ENCODE results near the gene TFF1.

Gene TFF1

DNA sequence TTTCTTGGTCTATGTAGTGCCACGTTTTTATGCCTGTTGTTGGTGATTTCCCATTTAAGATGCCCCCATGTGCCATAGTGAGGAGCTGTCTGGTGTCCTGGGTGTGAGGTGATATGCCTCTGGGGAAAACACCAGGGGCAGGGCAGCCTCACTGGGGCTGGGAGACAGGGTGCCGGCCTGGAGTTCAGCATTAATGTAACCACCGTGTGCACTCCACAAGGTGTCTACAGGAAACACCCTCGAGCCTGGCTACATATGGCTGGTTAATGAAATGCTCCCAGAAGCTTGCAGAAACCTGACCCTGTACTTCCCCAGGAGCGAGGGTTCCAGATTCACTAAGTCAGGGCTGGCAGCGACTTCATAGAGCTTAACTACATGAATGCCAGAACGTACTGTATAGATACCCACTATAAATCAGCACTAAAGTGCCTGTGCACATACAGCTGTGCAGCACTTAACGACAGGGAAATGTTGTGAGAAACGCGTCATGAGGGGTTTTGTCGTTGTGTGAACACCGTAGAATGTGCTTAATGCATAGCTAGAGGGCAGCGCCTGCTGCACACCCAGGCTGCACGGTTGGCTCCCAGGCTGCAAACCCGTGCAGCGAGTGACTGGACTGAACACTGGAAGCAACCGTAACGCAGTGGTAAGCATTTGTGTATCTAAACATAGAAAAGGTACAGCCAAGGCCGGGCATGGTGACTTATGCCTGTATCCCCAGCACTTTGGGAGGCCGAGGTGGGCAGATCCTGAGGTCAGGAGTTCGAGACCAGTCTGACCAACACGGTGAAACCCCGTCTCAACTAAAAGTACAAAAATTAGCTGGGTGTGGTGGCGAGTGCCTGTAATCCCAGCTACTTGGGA, 25.9 kb downstream of the TFF1 start:
- no peak for DNase-seq

- no peak for DNase-seq
These were observed 27.3 kb downstream of the TFF1 start for GRCh38 chr21:42338729-42339715.

- DNase-seq = peak; percentile 87 to 88
These were observed 28.3 kb downstream of the TFF1 start for GRCh38 chr21:42337830-42338728.

DNA sequence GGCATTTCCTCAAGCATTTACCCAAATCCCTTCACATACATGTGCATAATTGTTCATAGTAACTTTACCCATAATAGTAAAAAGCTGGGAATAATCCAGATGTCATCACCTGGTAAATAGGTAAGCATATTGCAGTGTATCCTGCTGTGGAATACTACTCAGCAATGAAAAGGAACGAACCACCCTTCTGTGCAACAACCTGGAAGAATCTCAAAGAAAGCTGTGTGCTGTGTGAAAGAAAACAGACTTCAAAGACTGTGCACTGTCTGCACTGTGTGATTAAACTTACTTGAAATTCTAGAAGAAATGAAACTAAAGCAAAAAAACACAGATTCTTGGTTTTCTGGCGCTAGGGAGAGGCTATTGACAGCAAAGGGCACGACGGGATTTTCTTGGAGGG, 29.1 kb downstream of the TFF1 start:
- no peak for DNase-seq

GRCh38 chr21:42336054-42336453, 30.3 kb downstream of the TFF1 start:
- DNase-seq = no peak

- DNase-seq = no peak
These were observed 33.6 kb downstream of the TFF1 start for GRCh38 chr21:42332557-42333317.

GRCh38 chr21:42331660-42332059, 34.7 kb downstream of the TFF1 start:
- DNase-seq = no peak

- no peak for DNase-seq
These were observed 35.7 kb downstream of the TFF1 start for GRCh38 chr21:42330380-42331371.

DNA sequence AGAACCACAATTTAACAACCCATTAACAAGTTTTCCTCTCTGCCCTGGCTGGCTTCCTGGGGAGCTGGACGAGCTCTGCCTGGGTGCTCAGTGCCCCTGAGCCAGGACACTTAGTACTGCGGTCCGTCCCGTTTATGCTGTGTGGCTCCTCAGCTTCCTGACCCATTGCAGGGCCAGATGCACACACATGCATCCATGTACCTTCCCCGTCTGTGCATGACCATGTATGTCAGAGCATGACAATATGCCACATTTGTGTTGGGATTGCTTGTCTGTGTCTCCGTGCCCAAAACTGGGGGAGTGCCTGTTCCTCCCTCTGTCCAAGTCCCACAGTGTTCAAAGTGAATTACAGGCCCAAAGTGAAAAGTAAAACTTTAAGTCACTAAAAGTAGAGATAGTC, 41.4 kb downstream of the TFF1 start:
- DNase-seq = no peak

DNA sequence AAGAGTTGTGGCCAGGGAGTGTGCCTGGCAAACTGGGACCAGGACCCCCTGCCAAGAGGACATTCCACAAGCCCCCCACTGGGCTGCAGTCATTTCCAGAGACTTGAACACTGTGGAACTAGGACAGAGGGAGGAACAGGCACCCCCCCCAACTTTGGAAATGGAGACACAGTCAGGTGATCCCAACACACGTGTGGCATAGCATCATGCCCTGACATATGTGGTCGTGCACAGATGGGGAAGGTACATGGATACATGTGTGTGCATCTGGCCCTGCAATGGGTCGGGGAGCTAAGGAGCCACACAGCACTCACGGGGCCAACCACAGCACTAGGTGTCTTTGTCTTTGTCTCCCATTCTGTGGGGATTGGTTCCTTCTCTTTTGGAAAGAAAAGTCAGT, 44.5 kb downstream of the TFF1 start:
- DNase-seq = no peak

DNA sequence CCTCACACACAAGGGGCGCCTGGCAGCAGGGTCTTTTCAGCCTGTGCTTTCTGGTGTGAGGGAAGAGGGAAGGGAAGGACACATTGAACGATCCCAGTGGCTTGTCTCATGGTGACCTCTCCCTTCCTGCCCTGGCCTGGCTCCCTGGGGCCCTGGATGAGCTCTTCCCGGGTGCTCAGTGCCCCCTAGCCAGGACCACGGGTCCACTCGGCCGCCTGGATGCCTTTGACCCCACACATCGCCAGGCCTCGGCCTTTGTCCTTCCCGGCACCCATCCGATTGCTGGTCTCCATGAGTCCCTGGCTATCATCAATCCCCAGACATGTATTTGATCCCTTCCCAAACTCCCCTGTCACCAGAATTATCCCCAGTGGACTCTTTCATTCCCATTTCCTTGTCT, 45.1 kb downstream of the TFF1 start:
- DNase-seq = no peak

DNA sequence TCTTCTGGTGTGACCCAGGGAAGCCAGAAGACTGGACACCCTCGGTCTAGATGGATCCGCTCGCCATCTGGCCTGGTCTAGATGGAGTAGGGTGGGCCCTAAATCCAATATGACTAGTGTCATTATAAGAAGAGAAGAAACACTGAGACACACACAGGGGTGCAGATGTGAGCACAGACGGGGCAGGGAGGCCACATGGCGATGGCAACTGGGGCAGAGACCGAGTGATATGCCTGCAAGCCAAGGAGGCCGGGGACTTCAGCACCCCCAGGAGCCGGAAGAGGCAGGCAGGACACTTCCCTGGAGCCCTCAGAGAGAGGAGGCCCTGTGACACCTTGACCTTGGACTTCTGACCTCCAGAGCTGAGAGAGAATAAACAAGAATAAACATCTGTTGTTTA, 45.5 kb downstream of the TFF1 start:
- no peak for DNase-seq

DNA sequence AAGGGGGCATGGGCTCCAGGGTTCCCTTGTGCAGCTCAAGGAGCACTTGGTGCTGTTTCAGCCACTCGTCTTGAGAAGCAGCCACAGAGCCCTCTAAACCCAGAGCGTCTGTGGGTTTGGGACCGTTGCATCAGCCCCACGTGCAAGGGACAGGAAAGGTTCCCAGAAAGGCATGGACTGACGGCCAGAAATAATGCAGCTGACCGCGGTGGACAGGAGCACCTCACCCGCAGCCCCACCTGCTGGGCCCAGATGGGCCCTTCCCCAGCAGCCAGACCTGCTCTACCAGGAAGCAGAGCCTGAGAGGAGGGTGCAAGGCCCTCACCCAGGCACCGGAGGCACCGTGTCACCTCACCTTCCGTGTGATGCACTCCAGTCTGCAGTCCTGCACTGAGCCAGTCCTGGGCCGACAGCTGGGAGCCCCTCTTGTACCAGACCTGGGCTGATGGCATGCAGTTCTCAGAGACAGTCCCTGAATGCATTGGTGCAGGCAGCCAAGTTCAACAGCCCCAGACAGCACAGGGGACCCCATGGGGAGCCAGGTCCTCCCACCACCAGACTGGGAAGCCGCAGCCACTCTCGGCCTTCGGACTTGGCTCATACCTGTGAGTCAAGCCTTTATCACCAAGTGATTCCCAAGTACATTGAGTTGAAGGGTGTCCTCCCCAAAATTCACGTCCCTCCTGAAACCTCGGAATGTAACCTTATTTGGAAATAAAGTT, 46.3 kb downstream of the TFF1 start:
- DNase-seq = no peak

DNA sequence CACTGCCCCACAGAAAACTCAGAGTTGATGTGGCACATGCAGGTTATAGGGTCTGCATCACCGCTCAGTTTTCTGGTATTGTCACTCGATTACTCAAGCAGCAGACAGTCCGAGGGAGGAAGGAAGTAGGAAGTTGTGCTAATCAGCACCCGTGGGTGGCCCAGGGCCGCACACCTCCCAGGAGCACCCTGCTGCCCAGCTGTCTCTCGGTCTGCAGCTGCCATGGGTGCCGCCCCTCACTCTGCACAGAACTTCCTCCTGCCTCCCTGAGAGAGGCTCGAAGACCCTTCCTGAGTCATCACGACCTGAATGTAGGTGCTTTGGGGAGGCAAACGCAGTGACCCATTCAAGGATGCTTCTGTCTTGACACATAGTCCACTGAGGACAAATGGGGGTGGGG, 47.0 kb downstream of the TFF1 start:
- no peak for DNase-seq

DNA sequence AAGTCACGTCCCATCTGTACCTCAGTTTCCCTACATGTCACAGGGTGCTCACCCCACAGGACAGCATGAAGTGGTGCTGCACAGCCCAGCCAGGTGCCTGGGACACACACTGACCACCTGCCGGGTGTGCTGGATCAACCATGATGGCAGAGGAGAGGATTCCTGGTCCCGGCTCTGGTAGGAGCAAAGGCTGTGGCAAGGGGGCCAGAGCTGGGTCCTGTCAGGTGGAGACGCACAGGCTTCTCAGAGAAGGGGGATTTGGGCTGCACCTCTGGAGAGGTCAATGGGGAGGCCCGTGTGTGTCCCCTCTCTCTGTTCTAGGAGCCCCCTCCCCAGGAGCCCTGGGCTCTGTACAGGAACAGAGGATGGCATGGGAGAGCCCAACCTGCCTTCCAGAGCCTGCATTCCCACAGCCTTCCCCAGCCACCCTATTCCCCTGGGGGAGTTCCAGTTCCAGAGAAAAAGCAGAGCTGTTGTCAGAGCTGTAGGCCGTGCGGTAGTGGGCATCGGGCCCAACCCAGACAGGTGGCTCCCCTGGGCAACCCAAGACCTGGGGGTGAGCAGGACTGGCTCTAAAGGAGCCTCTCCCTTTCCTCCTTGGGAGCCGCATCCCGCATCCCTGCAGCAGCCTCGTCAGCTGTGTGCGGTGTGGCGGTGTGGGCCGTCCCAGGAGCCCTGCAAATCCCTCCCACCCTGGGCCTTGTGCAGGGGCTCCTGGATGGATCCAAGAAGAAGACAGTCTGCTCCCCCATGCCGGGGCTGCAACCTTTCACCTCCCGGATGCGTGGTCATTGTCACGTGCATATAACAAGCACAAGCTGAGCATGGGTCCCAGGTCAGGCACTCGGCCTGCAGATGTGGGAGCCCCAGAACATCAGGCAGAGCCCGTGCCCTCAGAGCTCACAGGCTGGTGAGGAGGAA, 48.2 kb downstream of the TFF1 start:
- no peak for DNase-seq

DNA sequence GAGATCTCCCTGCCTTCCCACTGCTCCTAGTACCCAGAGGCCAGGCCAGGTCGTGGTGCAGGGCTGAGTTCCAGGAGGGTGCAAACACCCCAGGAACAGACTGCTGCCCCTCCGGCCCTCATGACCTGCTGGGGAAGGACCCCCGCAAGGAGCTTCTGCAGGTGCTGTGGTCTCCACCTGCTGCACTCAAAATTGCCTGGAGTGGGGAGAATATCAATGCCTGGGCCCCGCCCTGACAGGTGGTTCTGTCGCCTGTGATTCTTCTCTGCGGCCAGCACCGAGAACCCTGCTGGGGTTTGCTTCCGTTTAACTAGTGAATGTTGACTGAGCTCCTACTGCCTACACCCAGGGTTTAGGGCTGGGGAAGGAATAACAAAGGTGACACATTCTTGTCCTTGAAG, 49.0 kb downstream of the TFF1 start:
- DNase-seq = no peak

DNA sequence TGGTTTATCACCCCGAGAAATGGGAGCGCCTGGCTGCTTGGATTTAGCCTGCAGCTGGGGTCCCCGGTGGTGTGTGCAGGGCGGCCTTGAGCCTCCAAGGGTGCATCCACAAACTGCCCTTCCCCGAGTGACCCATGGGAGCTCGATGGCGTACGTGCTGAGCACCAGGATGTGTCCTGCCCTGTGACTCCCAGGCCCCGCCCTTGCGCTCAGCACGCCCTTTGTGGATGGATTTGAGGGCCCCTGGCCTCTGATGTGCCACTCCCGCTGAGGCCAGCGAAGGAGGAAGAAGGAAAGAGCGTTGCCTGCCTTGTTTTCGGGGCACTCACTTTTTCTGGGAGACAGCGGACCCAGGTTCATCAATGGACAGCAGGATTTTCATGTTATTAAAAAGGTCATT, 49.4 kb downstream of the TFF1 start:
- DNase-seq = no peak

- DNase-seq = no peak
These were observed 50.9 kb downstream of the TFF1 start, which contains the start of gene TFF3 for GRCh38 chr21:42315296-42315891. TFF3 (minus strand) TSS chr21:42315409; CDS start chr21:42315374, 35 bp downstream.

Data from stimulated activated CD4-positive, alpha-beta T cell treated with anti-CD3 and anti-CD28 coated beads, Interleukin-2, amount 100 ng/mL, for 24 hours (primary cell).